BLaER1 (cell line): ENCODE results near the gene ADGB.

ENCODE experiments used
- H3K27ac ChIP-seq: shearing (Covaris generic); formaldehyde crosslinking; 2 replicates; pipeline ENCODE4 v1.8.1; 2022
- H3K27me3 ChIP-seq: shearing (Covaris generic); formaldehyde crosslinking; 2 replicates; pipeline ENCODE4 v1.8.1; 2022
- H3K36me3 ChIP-seq: shearing (Covaris generic); formaldehyde crosslinking; 2 replicates; pipeline ENCODE4 v1.8.1; 2022
- H3K4me1 ChIP-seq: shearing (Covaris generic); formaldehyde crosslinking; 2 replicates; pipeline ENCODE4 v1.8.1; 2022
- H3K4me2 ChIP-seq: shearing (Covaris generic); formaldehyde crosslinking; 2 replicates; pipeline ENCODE4 v1.8.1; 2022
- H3K4me3 ChIP-seq: shearing (Covaris generic); formaldehyde crosslinking; 2 replicates; pipeline ENCODE4 v1.8.1; 2022
- H3K9ac ChIP-seq: shearing (Covaris generic); formaldehyde crosslinking; 2 replicates; pipeline ENCODE4 v1.8.1; 2022
- H3K9me3 ChIP-seq: shearing (Covaris generic); formaldehyde crosslinking; 2 replicates; pipeline ENCODE4 v1.8.1; 2022
- H4K20me1 ChIP-seq: shearing (Covaris generic); formaldehyde crosslinking; 2 replicates; pipeline ENCODE4 v1.8.1; 2022
- Cebpa-rat ChIP-seq: shearing (Covaris generic); IDR thresholded peaks from 2 replicates; pipeline ENCODE4 v1.8.1; 2022

The ADGB gene

GRCh38 chr6:146666909-146667308 is 68.1 kb downstream of the ADGB start:
- H3K27ac ChIP-seq: no peak overlapping the region
- H4K20me1 ChIP-seq: no peaks in the 10 kb centered on the region
- no peak overlapping the region for H3K4me3 ChIP-seq
- no peaks in the 10 kb centered on the region for H3K36me3 ChIP-seq
- TF ChIP-seq Cebpa-rat: no peak
- H3K9ac ChIP-seq: no peak overlapping the region
- no peaks in the 10 kb centered on the region for H3K9me3 ChIP-seq
- no peaks in the 10 kb centered on the region for H3K27me3 ChIP-seq
- H3K4me1 ChIP-seq: no peaks in the 10 kb centered on the region
- no peak overlapping the region for H3K4me2 ChIP-seq

GRCh38 chr6:146670161-146670560 is 71.4 kb downstream of the ADGB start:
- H3K4me1 ChIP-seq: no peaks in the 10 kb centered on the region
- no peak overlapping the region for H3K4me3 ChIP-seq
- no peak overlapping the region for H3K9ac ChIP-seq
- no peak overlapping the region for H3K4me2 ChIP-seq
- H4K20me1 ChIP-seq: no peaks in the 10 kb centered on the region
- no peaks in the 10 kb centered on the region for H3K36me3 ChIP-seq
- TF ChIP-seq Cebpa-rat: no peak
- no peaks in the 10 kb centered on the region for H3K9me3 ChIP-seq
- no peaks in the 10 kb centered on the region for H3K27me3 ChIP-seq
- no peak overlapping the region for H3K27ac ChIP-seq

- Histone ChIP-seq H3K27me3 (no peaks in the 10 kb centered on the region), H3K9me3 (no peaks in the 10 kb centered on the region), H3K36me3 (no peaks in the 10 kb centered on the region), H3K4me3 (no peak overlapping the region), H3K4me1 (no peaks in the 10 kb centered on the region), H4K20me1 (no peaks in the 10 kb centered on the region), H3K4me2 (no peak overlapping the region), H3K9ac (no peak overlapping the region), H3K27ac (no peak overlapping the region)
- TF ChIP-seq Cebpa-rat: no peak
These were observed 74.3 kb downstream of the ADGB start for GRCh38 chr6:146673069-146673468.

DNA sequence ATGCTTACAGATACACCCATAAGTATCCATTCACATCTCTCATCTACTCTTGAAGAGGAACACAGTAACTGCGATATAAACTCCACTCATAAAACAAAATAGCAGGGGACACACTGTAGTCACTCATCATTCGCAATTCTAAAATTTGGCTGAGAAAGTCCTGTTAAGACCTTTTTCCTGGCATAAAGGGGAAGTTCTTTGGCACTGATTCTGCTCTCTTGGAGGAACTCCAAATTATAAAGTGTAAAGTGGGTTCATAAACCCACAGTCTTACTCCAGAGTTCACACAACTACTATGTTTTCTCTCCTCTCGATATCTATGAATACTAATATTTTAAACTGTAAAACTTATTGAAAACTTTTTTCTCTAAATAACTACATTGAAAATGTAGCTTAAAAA is 80.6 kb downstream of the ADGB start:
- H3K9ac ChIP-seq: no peak overlapping the region
- H3K9me3 ChIP-seq: no peaks in the 10 kb centered on the region
- H3K4me2 ChIP-seq: no peak overlapping the region
- no peak for TF ChIP-seq Cebpa-rat
- no peaks in the 10 kb centered on the region for H4K20me1 ChIP-seq
- H3K36me3 ChIP-seq: no peaks in the 10 kb centered on the region
- no peak overlapping the region for H3K27ac ChIP-seq
- no peak overlapping the region for H3K4me3 ChIP-seq
- no peaks in the 10 kb centered on the region for H3K27me3 ChIP-seq
- no peaks in the 10 kb centered on the region for H3K4me1 ChIP-seq

GRCh38 chr6:146682919-146683318 is 84.1 kb downstream of the ADGB start:
- Histone ChIP-seq H3K27ac (no peak overlapping the region), H3K4me1 (no peaks in the 10 kb centered on the region), H3K9me3 (no peaks in the 10 kb centered on the region), H3K36me3 (no peaks in the 10 kb centered on the region), H3K4me3 (no peak overlapping the region), H4K20me1 (no peaks in the 10 kb centered on the region), H3K27me3 (no peaks in the 10 kb centered on the region), H3K4me2 (no peak overlapping the region), H3K9ac (no peak overlapping the region)
- TF ChIP-seq Cebpa-rat: no peak

- TF ChIP-seq Cebpa-rat: no peak
These were observed 91.0 kb downstream of the ADGB start for GRCh38 chr6:146689806-146690205.

GRCh38 chr6:146693342-146693741 is 94.6 kb downstream of the ADGB start:
- Histone ChIP-seq H3K9me3 (no peaks in the 10 kb centered on the region), H3K4me2 (no peak overlapping the region), H3K36me3 (no peaks in the 10 kb centered on the region), H3K27ac (no peak overlapping the region), H3K27me3 (no peaks in the 10 kb centered on the region), H3K4me3 (no peak overlapping the region), H3K9ac (no peak overlapping the region), H4K20me1 (no peaks in the 10 kb centered on the region), H3K4me1 (no peaks in the 10 kb centered on the region)
- no peak for TF ChIP-seq Cebpa-rat

More at GRCh38 chr6:146689806-146690205, 91.0 kb downstream of the ADGB start:
- Histone ChIP-seq H3K36me3 (no peaks in the 10 kb centered on the region), H3K4me1 (no peaks in the 10 kb centered on the region), H3K9me3 (no peaks in the 10 kb centered on the region), H3K4me2 (no peak overlapping the region), H3K4me3 (no peak overlapping the region), H4K20me1 (no peaks in the 10 kb centered on the region), H3K9ac (no peak overlapping the region), H3K27me3 (no peaks in the 10 kb centered on the region), H3K27ac (no peak overlapping the region)

- no peak for TF ChIP-seq Cebpa-rat
- H3K9me3 ChIP-seq: no peaks in the 10 kb centered on the region
- H3K27ac ChIP-seq: no peak overlapping the region
These were observed 99.1 kb downstream of the ADGB start for GRCh38 chr6:146697921-146698320.

DNA sequence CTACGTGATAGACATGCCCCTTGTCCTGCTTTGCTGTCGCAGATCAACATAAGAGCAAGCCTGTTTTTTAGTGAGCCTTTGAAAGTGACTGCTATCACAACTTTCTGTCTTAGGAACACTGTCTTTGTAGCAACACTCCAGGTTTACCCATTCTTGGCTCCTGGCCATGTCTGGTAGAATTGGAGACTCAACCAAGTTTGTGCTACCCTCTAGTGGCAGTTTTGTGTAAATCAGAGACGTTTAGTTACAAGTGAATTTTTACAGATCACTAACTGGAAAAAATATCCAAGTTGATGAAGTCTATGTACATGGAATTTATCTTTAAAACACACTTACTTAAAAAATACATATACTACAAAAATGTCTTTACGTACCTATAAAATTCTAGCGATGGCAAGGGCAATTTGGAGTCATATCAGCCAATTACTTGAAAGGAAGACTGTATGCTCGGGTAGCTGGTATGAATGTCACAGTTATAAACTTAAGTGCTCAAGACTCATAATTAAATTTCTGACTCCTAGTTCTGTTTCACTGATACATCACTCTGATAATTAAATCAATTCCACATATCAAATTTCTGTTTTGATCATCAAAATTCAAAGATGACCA is 101.4 kb downstream of the ADGB start:
- Histone ChIP-seq H3K9me3 (no peaks in the 10 kb centered on the region), H3K36me3 (no peaks in the 10 kb centered on the region), H3K27ac (no peak overlapping the region), H3K4me1 (no peaks in the 10 kb centered on the region), H3K9ac (no peak overlapping the region), H3K4me3 (no peak overlapping the region), H4K20me1 (no peaks in the 10 kb centered on the region), H3K4me2 (no peak overlapping the region), H3K27me3 (no peaks in the 10 kb centered on the region)
- no peak for TF ChIP-seq Cebpa-rat

More at GRCh38 chr6:146697921-146698320, 99.1 kb downstream of the ADGB start:
- H3K27me3 ChIP-seq: no peaks in the 10 kb centered on the region
- no peak overlapping the region for H3K4me2 ChIP-seq
- H3K4me3 ChIP-seq: no peak overlapping the region
- no peaks in the 10 kb centered on the region for H3K36me3 ChIP-seq
- no peaks in the 10 kb centered on the region for H4K20me1 ChIP-seq
- no peak overlapping the region for H3K9ac ChIP-seq
- no peaks in the 10 kb centered on the region for H3K4me1 ChIP-seq

DNA sequence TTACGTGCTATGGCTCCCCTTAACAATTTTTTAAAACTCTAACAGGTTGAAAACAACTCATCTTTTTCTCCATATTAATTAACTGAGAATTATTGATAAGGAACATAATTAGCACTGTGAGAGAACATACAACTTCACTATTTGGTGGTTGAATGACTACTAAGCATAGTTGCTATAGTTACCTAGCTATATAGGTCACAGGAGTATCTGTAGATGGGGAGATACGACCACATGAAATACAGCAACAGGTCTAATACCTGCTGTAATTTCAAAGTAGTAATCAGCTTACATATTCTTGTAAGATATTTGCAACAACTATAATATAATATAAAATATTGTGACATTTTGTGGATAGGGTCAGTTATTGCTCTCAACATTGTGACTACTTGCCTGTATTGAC is 102.9 kb downstream of the ADGB start:
- Histone ChIP-seq H3K4me1 (no peaks in the 10 kb centered on the region), H3K4me3 (no peak overlapping the region), H3K9ac (no peak overlapping the region), H3K27me3 (no peaks in the 10 kb centered on the region), H3K36me3 (no peaks in the 10 kb centered on the region), H3K4me2 (no peak overlapping the region), H3K9me3 (peaks cover 4% of the 10 kb centered on the region; the same call in 1 of the 2 replicates), H4K20me1 (no peaks in the 10 kb centered on the region), H3K27ac (no peak overlapping the region)
- no peak for TF ChIP-seq Cebpa-rat
